ENCODE measurements around the gene PHACTR4.
"Not testable (repeated sequence)": the region's sequence is repeated elsewhere in the genome, so short reads cannot be mapped to it uniquely, and the experiment has no call there.

Gene PHACTR4

DNA sequence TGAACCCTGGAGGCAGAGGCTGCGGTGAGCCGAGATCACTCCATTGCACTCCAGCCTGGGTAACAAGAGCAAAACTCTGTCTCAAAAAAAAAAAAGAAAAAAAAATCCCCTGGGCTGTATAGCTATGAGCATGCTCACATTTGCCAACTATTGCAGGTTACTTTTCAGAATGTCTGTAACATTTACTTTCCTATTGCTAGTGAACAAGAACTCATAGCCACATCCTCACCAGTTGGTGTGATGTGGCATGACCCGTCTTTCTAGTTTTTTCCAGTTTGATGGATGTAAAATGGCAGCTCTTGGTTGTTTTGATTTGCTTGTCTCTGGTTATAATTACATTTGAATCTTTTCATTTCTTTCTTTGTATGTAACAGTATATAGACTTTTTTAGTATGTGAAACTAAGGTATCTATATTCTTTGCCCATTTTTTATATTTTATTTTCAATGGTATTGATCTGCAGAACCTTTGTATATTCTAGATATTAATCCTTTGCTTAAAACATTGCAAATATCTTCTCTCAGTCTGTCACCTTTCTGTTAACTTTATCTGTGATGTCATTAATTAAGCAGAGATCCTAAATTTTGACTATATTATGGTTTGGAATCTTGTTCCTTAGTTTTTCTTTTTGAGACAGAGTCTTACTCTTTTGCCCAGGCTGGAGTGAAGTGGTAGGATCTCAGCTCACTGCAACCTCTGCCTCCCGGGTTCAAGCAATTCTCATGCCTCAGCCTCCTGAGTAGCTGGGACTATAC lies 29.1 kb upstream of the PHACTR4 start:
- H3K9ac ChIP-seq (ENCODE audit: low read length): no peak overlapping the region
- no peaks in the 10 kb centered on the region for H3K4me1 ChIP-seq (ENCODE audit: control insufficient read depth, insufficient read depth, low read length)
- no peaks in the 10 kb centered on the region for H3K27me3 ChIP-seq (ENCODE audit: control insufficient read depth, insufficient read depth, low read length)
- H3K36me3 ChIP-seq (ENCODE audit: control insufficient read depth, insufficient read depth, low read length): peaks cover 2% of the 10 kb centered on the region; the same call in 1 of the 2 replicates
- no peak overlapping the region for H3K27ac ChIP-seq (ENCODE audit: low read depth, low read length)
- H3K4me3 ChIP-seq (ENCODE audit: low read depth, low read length): no peak overlapping the region
- no peaks in the 10 kb centered on the region for H3K9me3 ChIP-seq (ENCODE audit: control insufficient read depth, insufficient read depth, low read depth, low read length)

GRCh38 chr1:28341591-28341990 lies 27.9 kb upstream of the PHACTR4 start:
- Histone ChIP-seq H3K36me3 (ENCODE audit: control insufficient read depth, insufficient read depth, low read length) (no peaks in the 10 kb centered on the region), H3K27ac (ENCODE audit: low read depth, low read length) (no peak overlapping the region), H3K9ac (ENCODE audit: low read length) (no peak overlapping the region), H3K4me3 (ENCODE audit: low read depth, low read length) (no peak overlapping the region), H3K9me3 (ENCODE audit: control insufficient read depth, insufficient read depth, low read depth, low read length) (no peaks in the 10 kb centered on the region), H3K4me1 (ENCODE audit: control insufficient read depth, insufficient read depth, low read length) (no peaks in the 10 kb centered on the region), H3K27me3 (ENCODE audit: control insufficient read depth, insufficient read depth, low read length) (no peaks in the 10 kb centered on the region)

DNA sequence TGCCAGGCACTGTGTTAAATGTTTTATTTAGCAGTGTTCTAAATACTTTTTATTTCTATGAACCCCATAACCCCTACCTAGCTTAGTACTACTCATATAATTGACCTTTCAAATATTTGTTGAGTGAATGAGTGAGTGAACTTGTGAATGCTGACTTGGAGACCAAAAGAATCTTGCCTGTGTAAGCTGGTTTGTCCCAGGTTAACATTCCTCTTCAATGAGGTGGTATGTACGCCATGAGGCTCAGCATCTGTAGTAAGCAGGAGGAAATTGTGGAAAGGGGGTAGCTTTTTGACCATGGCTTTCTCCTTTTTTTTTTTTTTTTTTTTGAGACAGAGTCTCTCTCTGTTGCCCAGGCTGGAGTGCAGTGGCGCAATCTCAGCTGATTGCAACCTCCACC lies 26.1 kb upstream of the PHACTR4 start:
- H3K9me3 ChIP-seq (ENCODE audit: control insufficient read depth, insufficient read depth, low read depth, low read length): no peaks in the 10 kb centered on the region
- no peak overlapping the region for H3K4me3 ChIP-seq (ENCODE audit: low read depth, low read length)
- H3K27me3 ChIP-seq (ENCODE audit: control insufficient read depth, insufficient read depth, low read length): no peaks in the 10 kb centered on the region
- no peak overlapping the region for H3K9ac ChIP-seq (ENCODE audit: low read length)
- H3K36me3 ChIP-seq (ENCODE audit: control insufficient read depth, insufficient read depth, low read length): no peaks in the 10 kb centered on the region
- no peaks in the 10 kb centered on the region for H3K4me1 ChIP-seq (ENCODE audit: control insufficient read depth, insufficient read depth, low read length)
- H3K27ac ChIP-seq (ENCODE audit: low read depth, low read length): no peak overlapping the region

DNA sequence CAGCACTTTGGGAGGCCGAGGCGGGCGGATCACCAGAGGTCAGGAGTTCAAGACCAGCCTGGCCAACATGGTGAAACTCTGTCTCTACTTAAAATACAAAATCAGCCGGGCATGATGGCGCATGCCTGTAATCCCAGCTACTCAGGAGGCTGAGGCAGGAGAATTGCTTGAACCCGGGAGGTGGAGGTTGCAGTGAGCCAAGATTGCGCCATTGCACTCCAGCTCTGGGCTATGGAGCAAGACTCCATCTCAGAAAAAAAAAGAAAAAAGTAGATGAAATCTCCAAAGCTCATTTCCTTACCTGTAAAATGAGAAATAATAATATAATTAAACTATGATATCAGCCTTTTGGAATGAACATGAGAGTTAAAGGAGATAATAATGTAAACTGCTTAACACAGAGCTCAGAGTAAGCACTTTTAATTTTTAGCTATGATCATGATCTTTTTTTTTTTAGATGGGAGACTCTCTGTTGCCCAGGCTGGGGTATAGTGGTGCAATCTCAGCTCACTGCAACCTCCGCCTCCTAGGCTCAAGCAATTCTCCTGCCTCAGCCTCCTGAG lies 16.2 kb upstream of the PHACTR4 start:
- not testable (repeated sequence) for H3K36me3 ChIP-seq (ENCODE audit: control insufficient read depth, insufficient read depth, low read length); H3K4me3 ChIP-seq (ENCODE audit: low read depth, low read length); H3K27me3 ChIP-seq (ENCODE audit: control insufficient read depth, insufficient read depth, low read length); H3K27ac ChIP-seq (ENCODE audit: low read depth, low read length); H3K9ac ChIP-seq (ENCODE audit: low read length); H3K9me3 ChIP-seq (ENCODE audit: control insufficient read depth, insufficient read depth, low read depth, low read length); H3K4me1 ChIP-seq (ENCODE audit: control insufficient read depth, insufficient read depth, low read length)

DNA sequence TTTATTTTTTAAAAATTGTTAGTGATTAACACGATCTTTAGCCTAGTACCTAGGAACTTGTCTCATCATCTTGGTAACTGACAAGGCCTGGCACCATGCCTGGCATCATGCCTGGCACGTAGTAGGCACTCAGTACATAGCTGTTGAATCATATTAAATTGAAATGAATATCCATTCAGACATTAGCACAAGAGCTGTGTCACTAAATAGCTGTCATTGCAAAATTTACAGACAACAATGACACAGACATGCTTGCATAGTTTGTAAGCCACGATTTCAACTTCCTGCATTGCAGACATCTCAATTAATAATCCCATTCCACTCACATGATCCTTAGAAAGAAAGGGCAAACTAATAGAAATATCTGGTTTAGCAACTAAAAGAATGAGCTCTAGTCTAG lies 15.4 kb upstream of the PHACTR4 start:
- Histone ChIP-seq H3K9me3 (ENCODE audit: control insufficient read depth, insufficient read depth, low read depth, low read length) (no peaks in the 10 kb centered on the region), H3K9ac (ENCODE audit: low read length) (no peak overlapping the region), H3K4me1 (ENCODE audit: control insufficient read depth, insufficient read depth, low read length) (peaks cover 3% of the 10 kb centered on the region), H3K4me3 (ENCODE audit: low read depth, low read length) (no peak overlapping the region), H3K36me3 (ENCODE audit: control insufficient read depth, insufficient read depth, low read length) (no peaks in the 10 kb centered on the region), H3K27ac (ENCODE audit: low read depth, low read length) (no peak overlapping the region), H3K27me3 (ENCODE audit: control insufficient read depth, insufficient read depth, low read length) (no peaks in the 10 kb centered on the region)

DNA sequence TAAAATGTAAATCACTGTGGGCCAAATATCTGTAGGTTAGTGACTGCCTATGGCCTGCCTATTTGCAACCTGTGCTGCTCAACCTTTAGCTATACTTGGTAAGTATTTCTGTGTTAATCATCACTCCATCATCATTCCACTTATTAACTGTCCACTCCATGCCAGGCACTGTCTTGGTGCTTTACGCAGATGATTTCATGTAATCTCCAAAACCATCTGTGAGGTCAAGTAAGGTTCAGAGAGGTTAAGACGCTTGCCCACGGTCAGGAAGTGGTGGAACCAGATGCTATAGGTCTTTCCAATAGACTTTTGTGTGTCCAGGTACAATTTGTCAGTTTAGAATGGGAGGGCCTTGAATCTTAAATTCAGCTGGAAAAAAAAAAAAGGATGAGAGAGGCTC lies 10.8 kb upstream of the PHACTR4 start:
- Histone ChIP-seq H3K9ac (ENCODE audit: low read length) (no peak overlapping the region), H3K36me3 (ENCODE audit: control insufficient read depth, insufficient read depth, low read length) (no peaks in the 10 kb centered on the region), H3K27me3 (ENCODE audit: control insufficient read depth, insufficient read depth, low read length) (no peaks in the 10 kb centered on the region)

DNA sequence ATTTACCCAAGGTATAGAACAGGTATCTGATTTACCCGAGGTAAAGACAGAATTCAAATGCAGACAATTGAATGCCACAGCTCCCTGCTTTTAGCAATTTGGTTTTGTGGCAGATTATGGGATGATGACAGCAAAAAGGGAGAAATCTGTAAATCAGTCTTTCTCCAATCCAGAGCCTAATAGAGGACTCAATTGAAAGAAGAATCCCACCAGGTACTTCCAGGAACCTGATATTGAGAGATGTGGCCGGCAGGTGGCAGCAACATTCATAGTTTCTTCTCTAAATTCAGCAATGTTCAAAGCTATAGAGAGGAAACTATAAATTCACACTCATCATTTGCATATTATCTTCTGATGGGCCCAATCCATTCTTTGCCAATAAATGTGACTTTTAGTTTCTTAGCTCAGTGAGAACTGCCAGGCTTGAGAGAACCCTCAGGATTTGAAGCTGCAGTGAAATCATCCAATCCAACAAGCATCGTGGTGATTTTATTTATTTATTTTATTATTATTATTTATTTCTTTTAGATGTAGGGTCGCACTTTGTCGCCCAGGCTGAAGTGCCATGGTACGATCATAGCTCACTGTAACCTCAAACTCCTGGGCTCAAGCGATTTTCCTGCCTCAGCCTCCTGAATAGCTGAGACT lies 9.8 kb upstream of the PHACTR4 start:
- Histone ChIP-seq H3K4me1 (ENCODE audit: control insufficient read depth, insufficient read depth, low read length) (no peaks in the 10 kb centered on the region), H3K36me3 (ENCODE audit: control insufficient read depth, insufficient read depth, low read length) (no peaks in the 10 kb centered on the region), H3K4me3 (ENCODE audit: low read depth, low read length) (no peak overlapping the region), H3K27me3 (ENCODE audit: control insufficient read depth, insufficient read depth, low read length) (no peaks in the 10 kb centered on the region), H3K9ac (ENCODE audit: low read length) (no peak overlapping the region), H3K9me3 (ENCODE audit: control insufficient read depth, insufficient read depth, low read depth, low read length) (no peaks in the 10 kb centered on the region), H3K27ac (ENCODE audit: low read depth, low read length) (no peak overlapping the region)

More for the DNA sequence above, 10.8 kb upstream of the PHACTR4 start:
- H3K4me1 ChIP-seq (ENCODE audit: control insufficient read depth, insufficient read depth, low read length): no peaks in the 10 kb centered on the region
- no peak overlapping the region for H3K27ac ChIP-seq (ENCODE audit: low read depth, low read length)
- H3K9me3 ChIP-seq (ENCODE audit: control insufficient read depth, insufficient read depth, low read depth, low read length): no peaks in the 10 kb centered on the region
- no peak overlapping the region for H3K4me3 ChIP-seq (ENCODE audit: low read depth, low read length)

DNA sequence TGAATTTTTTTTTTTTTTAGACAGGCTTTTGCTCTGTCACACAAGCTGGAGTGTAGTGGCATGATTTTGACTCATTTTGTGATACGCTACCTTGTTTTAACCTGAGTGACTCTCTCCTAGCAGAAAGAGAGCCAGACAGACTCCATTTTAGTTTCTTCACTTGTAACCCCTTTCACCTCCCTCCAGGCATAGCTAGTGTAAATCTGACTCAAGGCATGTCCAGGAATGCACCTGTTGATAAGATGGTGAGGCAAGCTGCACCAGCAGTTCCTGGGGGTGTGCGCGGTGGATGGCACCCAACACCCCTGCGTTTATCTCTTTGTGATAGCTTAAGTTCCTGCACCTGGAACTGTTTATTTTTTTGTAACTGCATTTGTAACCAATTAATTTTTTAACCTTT lies 4.7 kb upstream of the PHACTR4 start:
- no peaks in the 10 kb centered on the region for H3K36me3 ChIP-seq (ENCODE audit: control insufficient read depth, insufficient read depth, low read length)
- H3K9me3 ChIP-seq (ENCODE audit: control insufficient read depth, insufficient read depth, low read depth, low read length): no peaks in the 10 kb centered on the region
- H3K4me1 ChIP-seq (ENCODE audit: control insufficient read depth, insufficient read depth, low read length): peaks cover 6% of the 10 kb centered on the region; the same call in 1 of the 2 replicates
- H3K9ac ChIP-seq (ENCODE audit: low read length): no peak overlapping the region
- no peak overlapping the region for H3K4me3 ChIP-seq (ENCODE audit: low read depth, low read length)
- H3K27me3 ChIP-seq (ENCODE audit: control insufficient read depth, insufficient read depth, low read length): no peaks in the 10 kb centered on the region
- H3K27ac ChIP-seq (ENCODE audit: low read depth, low read length): no peak overlapping the region

- no peaks in the 10 kb centered on the region for H3K27me3 ChIP-seq (ENCODE audit: control insufficient read depth, insufficient read depth, low read length)
- no peaks in the 10 kb centered on the region for H3K36me3 ChIP-seq (ENCODE audit: control insufficient read depth, insufficient read depth, low read length)
- peaks cover 8% of the 10 kb centered on the region; the same call in 1 of the 2 replicates for H3K4me1 ChIP-seq (ENCODE audit: control insufficient read depth, insufficient read depth, low read length)
- H3K9me3 ChIP-seq (ENCODE audit: control insufficient read depth, insufficient read depth, low read depth, low read length): no peaks in the 10 kb centered on the region
- no peak overlapping the region for H3K27ac ChIP-seq (ENCODE audit: low read depth, low read length)
- H3K4me3 ChIP-seq (ENCODE audit: low read depth, low read length): no peak overlapping the region
- no peak overlapping the region for H3K9ac ChIP-seq (ENCODE audit: low read length)
Observed at GRCh38 chr1:28365864-28366263, 3.7 kb upstream of the PHACTR4 start.

DNA sequence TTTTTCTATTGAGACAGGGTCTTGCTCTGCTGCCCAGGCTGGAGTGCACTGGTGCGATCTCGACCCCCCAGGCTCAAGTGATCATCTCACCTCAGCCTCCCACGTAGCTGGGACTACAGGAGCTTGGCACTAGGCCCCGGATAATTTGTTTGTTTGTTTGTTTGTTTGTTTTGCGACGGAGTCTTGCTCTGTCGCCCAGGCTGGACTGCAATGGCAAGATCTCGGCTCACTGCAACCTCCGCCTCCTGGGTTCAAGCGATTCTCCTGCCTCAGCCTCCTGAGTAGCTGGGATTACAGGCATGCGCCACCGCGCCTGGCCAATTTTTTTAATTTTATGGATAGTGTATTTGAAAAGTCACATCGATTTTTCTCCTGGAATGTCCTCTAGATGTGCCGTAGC lies 932 bp upstream of the PHACTR4 start:
- not testable (repeated sequence) for H3K27ac ChIP-seq (ENCODE audit: low read depth, low read length); H3K36me3 ChIP-seq (ENCODE audit: control insufficient read depth, insufficient read depth, low read length); H3K27me3 ChIP-seq (ENCODE audit: control insufficient read depth, insufficient read depth, low read length); H3K4me3 ChIP-seq (ENCODE audit: low read depth, low read length); H3K9ac ChIP-seq (ENCODE audit: low read length); H3K9me3 ChIP-seq (ENCODE audit: control insufficient read depth, insufficient read depth, low read depth, low read length)
- H3K4me1 ChIP-seq (ENCODE audit: control insufficient read depth, insufficient read depth, low read length): peaks cover 10% of the 10 kb centered on the region

GRCh38 chr1:28370239-28371009 lies 884 bp downstream of the PHACTR4 start:
- Histone ChIP-seq H3K27ac (ENCODE audit: low read depth, low read length) (peak overlapping the region; percentile 92), H3K9me3 (ENCODE audit: control insufficient read depth, insufficient read depth, low read depth, low read length) (no peaks in the 10 kb centered on the region), H3K4me3 (ENCODE audit: low read depth, low read length) (peak overlapping the region; percentile 92), H3K4me1 (ENCODE audit: control insufficient read depth, insufficient read depth, low read length) (peaks cover 21% of the 10 kb centered on the region), H3K36me3 (ENCODE audit: control insufficient read depth, insufficient read depth, low read length) (peaks cover 4% of the 10 kb centered on the region; the same call in 1 of the 2 replicates), H3K9ac (ENCODE audit: low read length) (peak overlapping the region; percentile 97), H3K27me3 (ENCODE audit: control insufficient read depth, insufficient read depth, low read length) (no peaks in the 10 kb centered on the region)

Measured in HUES6 (cell line).